Ovary (tissue), 9 donors: ENCODE results near the gene COL5A2. TPM values are rescaled to one million over a fixed set of nuclear protein-coding genes. Genes with fewer than 3 reads are reported as not detected.

ENCODE experiments used
- DNase-seq, 5 donors: peaks; one replicate each; pipeline ENCODE4 v3.0.0-alpha.2; 2019 to 2020
- H3K27ac ChIP-seq, 2 donors: fragments of 200-600 bp; one replicate each; pipeline versions ENCODE4 v1.5.1 to v1.8.0; 2019 to 2022
- H3K27me3 ChIP-seq: fragments of 200-600 bp; one replicate; pipeline ENCODE4 v1.8.0; 2022
- H3K36me3 ChIP-seq: fragments of 200-600 bp; sonication (generic); one replicate; pipeline ENCODE4 v1.5.1; 2019
- H3K4me1 ChIP-seq: one replicate; pipeline ENCODE4 v1.8.1; 2013; ENCODE audit warnings: mild to moderate bottlenecking, moderate library complexity; ENCODE audit not compliant: insufficient read depth
- H3K4me3 ChIP-seq: fragments of 200-600 bp; sonication (generic); one replicate; pipeline ENCODE4 v1.5.1; 2017
- H3K9me3 ChIP-seq, 2 donors: fragments of 200-600 bp in 1 of 2; sonication (generic) in 1 of 2; one replicate each; pipeline versions ENCODE4 v1.5.1 to v1.8.1; 2013 to 2019; ENCODE audit warnings: mild to moderate bottlenecking in 1 of 2, moderate library complexity in 1 of 2
- EP300 ChIP-seq: sonication (generic); formaldehyde crosslinking; IDR thresholded peaks from one replicate; pipeline ENCODE4 v1.6.1; 2017; ENCODE audit warnings: antibody characterized with exemption
- POLR2A ChIP-seq: fragments of 450-650 bp; IDR thresholded peaks from one replicate; pipeline ENCODE4 v1.6.1; 2017; ENCODE audit warnings: antibody characterized with exemption, mild to moderate bottlenecking, moderate library complexity
- WGBS, 3 donors: extraction: QIAGEN DNeasy Blood & Tissue Kit in 1 of 3; methylation state at CpG; one replicate each; pipeline versions ENCODE4 v1.1.5 to v1.1.7; 2013 to 2017; 5-methylcytosine and 5-hydroxymethylcytosine counted together
- intact Hi-C, 4 donors: fragments of 100-400 bp; cut with DNase I; formaldehyde crosslinking; loops; one replicate each; pipeline versions ENCODE4 v1.11.0 to v1.15.1; 2022 to 2023
- polyA plus RNA-seq, 2 donors: library from polyadenylated mRNA; stranded (reverse); fragments of 200-250 nt in 1 of 2; fragments of 350-450 nt in 1 of 2; fragmentation: Illumina TruSeq in 1 of 2; extraction: RNeasy Lipid Tissue Mini Kit (QIAGEN cat#74804) in 1 of 2; gene quantifications; one replicate each; pipeline ENCODE4 v1.2.3, GENCODE V29; 2013 to 2014
- total RNA-seq, 7 donors: library from RNA; depleted of rRNA in 2 of 7; stranded (reverse); fragments of >200 nt in 2 of 7; fragmentation: NEBNext Ultra II Directional in 3 of 7; extraction: Animal tissue kit (Norgen Biotek cat#: 25700) in 3 of 7; gene quantifications; one replicate each; pipeline versions ENCODE4 v1.1.0 to v1.2.4, GENCODE V29; 2016 to 2023
- TF ChIP-seq, protein P1 (sequence below), 3 donors: fragments of 450-650 bp in 2 of 3; fragments of 200-600 bp in 1 of 3; IDR thresholded peaks; one replicate each; pipeline versions ENCODE4 v1.5.1 to v1.8.0; 2016 to 2022; ENCODE audit warnings: antibody characterized with exemption in 3 of 3, mild to moderate bottlenecking in 1 of 3
- donor health status: DM: no; HTN: no; CAD: no; lungs with moderate emphysema.
- donor health status: DM: no; HTN: no; CAD: no.
- donor health status: Bipolar disorder and iron deficiency.
- donor health status: DM: yes; HTN: yes; CAD: no.
- donor health status: DM: no; HTN: no; CAD: no.
- donor health status: DM: yes; HTN: yes; CAD: no.

Gene COL5A2
- total and polyA plus RNA-seq, 9 donors = 25.2 to 46.8 (median 31.7) TPM

DNA sequence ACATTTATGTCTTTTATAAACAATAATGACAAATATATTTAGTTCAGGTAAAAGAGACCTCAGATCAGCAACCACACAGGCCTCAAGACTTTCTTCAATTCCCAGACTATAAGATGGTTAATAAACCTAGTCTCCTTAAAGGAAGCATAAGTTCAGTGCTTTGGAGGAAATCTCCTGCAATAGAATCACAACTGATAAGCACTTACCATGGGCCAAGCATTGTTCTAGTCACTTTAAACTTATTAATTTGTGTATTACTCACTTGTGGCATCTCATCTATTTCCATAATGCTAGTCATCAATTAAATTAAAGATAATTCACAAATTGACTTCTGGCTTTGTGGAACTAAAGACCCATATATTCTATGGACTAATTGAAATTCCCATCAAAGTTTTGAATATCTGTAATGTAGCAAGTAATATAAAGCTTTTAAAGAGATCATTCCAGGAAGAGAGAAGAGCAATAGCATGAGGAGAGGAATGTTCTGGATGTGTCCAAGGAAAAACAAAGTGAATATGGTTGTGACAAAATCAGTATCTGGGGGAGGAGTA, 163.2 kb downstream of the COL5A2 start:
- no peak for DNase-seq
- H3K4me1 ChIP-seq = peaks cover 7% of the 10 kb centered on the region

DNA sequence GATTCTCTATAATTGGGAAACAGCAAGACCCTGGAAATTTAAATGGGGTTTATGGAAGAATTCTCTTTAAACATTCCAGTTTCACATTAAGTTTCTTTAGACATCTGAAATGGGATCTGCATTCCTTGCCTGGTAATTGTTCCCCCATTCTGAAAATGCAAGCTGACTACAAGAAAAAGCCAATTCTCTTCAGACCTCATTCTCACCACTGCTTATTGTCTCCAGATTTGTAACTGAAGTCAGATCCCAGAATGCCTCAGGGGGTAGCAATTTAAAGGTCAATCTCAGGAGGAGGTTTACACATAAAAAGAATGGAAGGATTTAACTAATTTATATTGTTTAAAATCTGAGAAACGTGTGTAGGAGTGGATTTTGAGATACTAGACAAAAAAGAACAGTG, 164.2 kb downstream of the COL5A2 start:
- DNase-seq = no peak
- Histone ChIP-seq H3K4me3 (no peak overlapping the region), H3K27ac (no peak overlapping the region), H3K4me1 (peaks cover 9% of the 10 kb centered on the region), H3K9me3 (no peaks in the 10 kb centered on the region), H3K36me3 (no peaks in the 10 kb centered on the region), H3K27me3 (no peaks in the 10 kb centered on the region)
- TF ChIP-seq, protein P1, sequence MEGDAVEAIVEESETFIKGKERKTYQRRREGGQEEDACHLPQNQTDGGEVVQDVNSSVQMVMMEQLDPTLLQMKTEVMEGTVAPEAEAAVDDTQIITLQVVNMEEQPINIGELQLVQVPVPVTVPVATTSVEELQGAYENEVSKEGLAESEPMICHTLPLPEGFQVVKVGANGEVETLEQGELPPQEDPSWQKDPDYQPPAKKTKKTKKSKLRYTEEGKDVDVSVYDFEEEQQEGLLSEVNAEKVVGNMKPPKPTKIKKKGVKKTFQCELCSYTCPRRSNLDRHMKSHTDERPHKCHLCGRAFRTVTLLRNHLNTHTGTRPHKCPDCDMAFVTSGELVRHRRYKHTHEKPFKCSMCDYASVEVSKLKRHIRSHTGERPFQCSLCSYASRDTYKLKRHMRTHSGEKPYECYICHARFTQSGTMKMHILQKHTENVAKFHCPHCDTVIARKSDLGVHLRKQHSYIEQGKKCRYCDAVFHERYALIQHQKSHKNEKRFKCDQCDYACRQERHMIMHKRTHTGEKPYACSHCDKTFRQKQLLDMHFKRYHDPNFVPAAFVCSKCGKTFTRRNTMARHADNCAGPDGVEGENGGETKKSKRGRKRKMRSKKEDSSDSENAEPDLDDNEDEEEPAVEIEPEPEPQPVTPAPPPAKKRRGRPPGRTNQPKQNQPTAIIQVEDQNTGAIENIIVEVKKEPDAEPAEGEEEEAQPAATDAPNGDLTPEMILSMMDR (IDR thresholded peaks at IDR 0.05) = no peak
- TF ChIP-seq POLR2A (no peak), EP300 (no peak)
- intact Hi-C loops = no loop called here
- 44 to 57% (median 56%) methylated on average over 1 of the region's 1 CpG for WGBS, 3 donors

More for the DNA sequence above, 163.2 kb downstream of the COL5A2 start:
- TF ChIP-seq POLR2A = no peak
- TF ChIP-seq, protein P1 (IDR thresholded peaks at IDR 0.05) = no peak
- TF ChIP-seq EP300 = no peak
- Histone ChIP-seq H3K4me3 (no peak overlapping the region), H3K9me3 (no peaks in the 10 kb centered on the region), H3K27me3 (no peaks in the 10 kb centered on the region), H3K27ac (no peak overlapping the region), H3K36me3 (no peaks in the 10 kb centered on the region)
- intact Hi-C loops = no loop called here

DNA sequence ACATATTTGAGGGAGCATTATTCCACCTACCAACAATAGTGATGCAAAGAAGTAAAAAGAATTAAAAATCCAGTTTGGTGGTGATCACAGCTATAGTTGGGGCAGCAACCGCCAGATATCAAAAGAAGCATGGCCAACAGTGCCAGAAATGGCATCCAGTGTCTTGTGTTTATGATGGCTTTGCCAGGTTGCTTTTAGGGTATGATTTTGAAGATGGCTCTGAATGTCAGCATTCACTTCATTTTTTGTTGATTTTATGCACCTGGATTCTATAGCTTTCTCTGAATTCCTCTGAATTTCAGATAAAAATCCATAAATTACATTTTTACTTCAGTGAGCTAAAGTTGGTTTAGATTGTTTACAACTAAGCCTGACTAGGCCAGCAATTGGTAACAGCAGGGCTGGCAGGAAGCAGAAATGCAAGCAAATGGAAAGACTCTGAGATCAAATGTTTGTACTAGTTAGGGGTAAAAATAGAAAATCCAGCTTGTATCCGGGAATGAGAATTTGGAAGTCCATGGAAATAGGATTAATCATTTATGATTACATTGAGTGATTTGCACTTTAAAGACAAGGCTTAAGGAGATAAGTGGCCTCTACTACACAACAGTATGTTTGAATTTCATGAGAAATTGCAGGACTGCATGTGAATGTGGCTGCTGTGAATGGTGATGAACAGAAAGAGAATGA, 165.0 kb downstream of the COL5A2 start:
- DNase-seq = no peak
- H3K4me3 ChIP-seq = no peak overlapping the region
- H3K9me3 ChIP-seq = no peaks in the 10 kb centered on the region
- intact Hi-C loops = no loop called here
- H3K4me1 ChIP-seq = peaks cover 9% of the 10 kb centered on the region
- peak overlapping the region in 1 of 2 donors; percentile 25 for H3K27ac ChIP-seq
- no peaks in the 10 kb centered on the region for H3K36me3 ChIP-seq
- H3K27me3 ChIP-seq = no peaks in the 10 kb centered on the region
- no peak for TF ChIP-seq POLR2A
- TF ChIP-seq, protein P1 (IDR thresholded peaks at IDR 0.05) = no peak
- TF ChIP-seq EP300 = no peak
- WGBS, 3 donors = 35 to 45% (median 44%) methylated on average over 2 of the region's 2 CpGs

DNA sequence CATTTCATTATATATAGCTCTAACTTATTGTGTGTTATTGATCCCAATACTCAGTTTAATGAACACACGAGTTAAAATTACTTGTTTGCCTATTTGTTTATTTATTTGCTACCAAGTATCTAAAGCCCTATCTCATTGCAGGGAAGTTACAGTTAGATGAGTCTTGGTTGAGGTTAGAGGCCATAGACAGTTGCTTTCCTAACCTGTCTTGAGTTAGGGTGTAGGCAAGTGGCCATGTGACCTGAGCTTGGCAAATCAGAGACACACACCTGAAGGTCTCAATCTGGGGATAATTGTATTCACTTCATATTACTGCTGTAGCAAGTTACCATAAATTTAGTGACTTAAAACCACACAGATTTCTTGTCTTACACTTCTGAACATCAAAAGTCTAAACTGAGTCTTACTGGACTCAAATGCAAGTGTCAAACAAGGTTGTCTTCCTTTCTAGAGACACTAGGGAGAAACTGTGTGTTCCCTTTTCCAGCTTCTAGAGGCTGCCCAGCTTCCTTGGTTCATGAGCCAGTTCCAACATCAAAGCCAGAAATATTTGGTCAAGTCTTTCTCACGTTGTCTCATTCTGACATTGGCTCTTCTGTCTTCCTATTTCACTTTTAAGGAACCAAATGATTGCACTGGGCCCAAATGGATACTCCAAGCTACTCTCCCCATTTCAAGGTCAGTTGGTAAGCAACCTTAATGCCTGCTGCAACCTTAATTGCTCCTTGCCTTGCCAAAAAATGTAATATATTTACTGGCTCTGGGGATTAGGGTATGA, 165.7 kb downstream of the COL5A2 start:
- intact Hi-C loops = no loop called here
- no peaks in the 10 kb centered on the region for H3K27me3 ChIP-seq
- H3K36me3 ChIP-seq = no peaks in the 10 kb centered on the region
- no peak overlapping the region for H3K27ac ChIP-seq
- H3K9me3 ChIP-seq = no peaks in the 10 kb centered on the region
- H3K4me3 ChIP-seq = no peak overlapping the region
- no peak for DNase-seq
- H3K4me1 ChIP-seq = peaks cover 5% of the 10 kb centered on the region
- WGBS, 3 donors = 53 to 66% (median 60%) methylated on average over 2 of the region's 2 CpGs
- TF ChIP-seq EP300 = no peak
- TF ChIP-seq, protein P1 (IDR thresholded peaks at IDR 0.05) = no peak
- TF ChIP-seq POLR2A = no peak
